GOT3 (cell line): Measurements from ENCODE around the gene CDK9.
"Not testable (repeated sequence)": the region's sequence is repeated elsewhere in the genome, so short reads cannot be mapped to it uniquely, and the experiment has no call there.

Source experiments
- DNase-seq: peaks from one replicate; lab custom pipeline; 2025; ENCODE audit warnings: mixed read lengths; lab: John Stamatoyannopoulos, UW

Gene CDK9

DNA sequence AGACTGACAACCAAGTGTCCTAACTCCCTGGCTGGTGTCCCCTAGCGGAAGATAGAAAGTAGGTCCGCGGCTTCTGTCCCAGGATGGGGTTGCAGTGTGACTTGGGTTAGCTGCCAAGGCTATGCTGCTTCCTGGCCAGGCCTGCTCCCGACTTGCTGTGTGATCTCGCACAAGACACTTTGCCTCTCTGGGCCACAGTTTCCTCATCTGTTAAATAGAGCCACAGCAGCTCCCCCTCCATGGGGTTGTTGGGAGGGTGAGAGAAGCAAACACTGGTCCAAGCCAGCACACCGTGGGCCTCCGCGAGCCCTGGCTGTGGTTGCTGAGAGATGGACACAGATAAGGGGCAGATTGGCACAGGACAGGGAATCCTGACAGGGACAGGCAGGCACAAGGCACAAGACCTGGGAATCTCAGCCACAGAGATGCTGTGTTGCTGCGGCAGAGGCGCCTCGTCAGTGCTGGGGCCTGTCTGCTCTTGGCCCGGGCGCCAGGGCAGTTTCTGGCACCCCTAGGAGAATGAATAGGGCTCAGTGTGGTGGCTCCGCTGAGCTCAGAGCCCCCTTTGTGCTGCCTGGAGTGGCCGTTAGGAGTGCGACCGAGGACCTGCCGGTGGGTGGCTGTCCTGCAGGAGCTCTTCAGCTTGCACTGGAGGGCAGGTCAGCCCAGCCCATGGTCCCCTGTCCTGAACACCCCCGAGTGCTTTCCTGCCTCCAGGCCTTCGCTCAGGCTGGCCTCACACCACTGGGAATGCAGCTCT lies 5.5 kb upstream of the CDK9 start:
- DNase-seq, result no peak

- DNase-seq, result not testable (repeated sequence)
Measured at GRCh38 chr9:127780909-127781308, 4.9 kb upstream of the CDK9 start.

GRCh38 chr9:127781806-127782205 lies 4.0 kb upstream of the CDK9 start:
- no peak for DNase-seq

- no peak for DNase-seq
Measured at GRCh38 chr9:127783111-127784008, 2.5 kb upstream of the CDK9 start.

GRCh38 chr9:127785023-127785932 lies 556 bp upstream of the CDK9 start:
- DNase-seq, result peak; percentile 30

- no peak for DNase-seq
Measured at GRCh38 chr9:127786773-127787104, 905 bp downstream of the CDK9 start.

DNA sequence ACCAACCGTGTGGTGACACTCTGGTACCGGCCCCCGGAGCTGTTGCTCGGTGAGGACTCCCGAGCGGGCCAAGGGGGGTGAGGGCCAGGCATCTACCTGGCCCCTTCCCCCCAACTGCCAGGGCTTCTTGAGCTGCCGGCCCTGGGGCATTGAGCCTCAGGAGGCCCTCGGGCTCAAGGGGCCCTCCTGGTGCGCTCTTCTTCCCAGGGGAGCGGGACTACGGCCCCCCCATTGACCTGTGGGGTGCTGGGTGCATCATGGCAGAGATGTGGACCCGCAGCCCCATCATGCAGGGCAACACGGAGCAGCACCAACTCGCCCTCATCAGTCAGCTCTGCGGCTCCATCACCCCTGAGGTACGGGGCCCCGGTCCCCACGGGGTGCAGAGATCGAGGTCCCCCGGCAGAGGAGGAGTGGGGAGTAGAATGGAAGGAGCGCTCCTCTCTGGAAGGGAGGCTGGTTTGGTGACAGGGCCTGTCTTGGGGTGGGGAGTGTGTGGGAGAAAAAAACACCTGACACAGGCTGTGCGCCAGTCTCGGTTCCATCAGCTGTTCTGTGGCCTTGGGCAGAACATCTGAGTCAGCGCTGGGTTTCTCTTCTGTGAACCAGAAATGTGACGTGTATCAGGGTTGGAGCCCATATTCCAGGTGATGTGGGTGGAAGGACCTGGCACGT lies 2.6 kb downstream of the CDK9 start:
- no peak for DNase-seq

- DNase-seq, result no peak
Measured at GRCh38 chr9:127789179-127789578, 3.3 kb downstream of the CDK9 start.

GRCh38 chr9:127790094-127790855 lies 4.4 kb downstream of the CDK9 start:
- DNase-seq, result no peak

- no peak for DNase-seq
Measured at GRCh38 chr9:127791085-127791484, 5.3 kb downstream of the CDK9 start.

GRCh38 chr9:127792417-127793031 lies 6.7 kb downstream of the CDK9 start:
- no peak for DNase-seq

DNA sequence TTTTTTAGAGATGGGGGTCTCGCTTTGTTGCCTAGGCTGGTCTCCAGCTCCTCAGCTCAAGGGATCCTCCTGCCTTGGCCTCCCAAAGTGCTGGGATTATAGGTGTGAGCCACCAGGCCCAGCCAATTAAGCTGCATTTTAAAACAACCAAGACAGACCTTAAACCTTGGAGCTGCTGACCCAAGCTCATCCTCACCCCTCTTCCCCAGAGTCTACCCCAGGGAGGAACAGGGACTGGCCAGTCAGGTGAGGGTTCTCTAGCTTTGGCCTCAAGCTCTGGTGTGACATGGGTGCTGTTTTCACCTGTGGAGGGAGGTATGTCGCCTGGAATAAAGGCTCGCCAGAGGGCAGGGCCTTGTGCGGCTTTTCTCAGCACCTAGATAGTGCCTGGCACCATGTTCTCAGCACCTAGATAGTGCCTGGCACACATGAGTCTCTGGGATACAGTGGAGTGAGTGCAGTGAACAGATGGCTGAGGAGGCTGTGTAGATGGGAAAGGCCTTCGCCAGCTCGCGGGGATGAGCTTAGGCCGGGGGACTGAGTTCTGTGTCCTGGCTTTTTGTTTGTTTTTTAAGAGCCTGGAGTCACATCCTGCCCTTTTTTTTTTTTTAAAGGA lies 7.4 kb downstream of the CDK9 start:
- no peak for DNase-seq

- no peak for DNase-seq
Measured at GRCh38 chr9:127794001-127794791, 8.4 kb downstream of the CDK9 start.

DNA sequence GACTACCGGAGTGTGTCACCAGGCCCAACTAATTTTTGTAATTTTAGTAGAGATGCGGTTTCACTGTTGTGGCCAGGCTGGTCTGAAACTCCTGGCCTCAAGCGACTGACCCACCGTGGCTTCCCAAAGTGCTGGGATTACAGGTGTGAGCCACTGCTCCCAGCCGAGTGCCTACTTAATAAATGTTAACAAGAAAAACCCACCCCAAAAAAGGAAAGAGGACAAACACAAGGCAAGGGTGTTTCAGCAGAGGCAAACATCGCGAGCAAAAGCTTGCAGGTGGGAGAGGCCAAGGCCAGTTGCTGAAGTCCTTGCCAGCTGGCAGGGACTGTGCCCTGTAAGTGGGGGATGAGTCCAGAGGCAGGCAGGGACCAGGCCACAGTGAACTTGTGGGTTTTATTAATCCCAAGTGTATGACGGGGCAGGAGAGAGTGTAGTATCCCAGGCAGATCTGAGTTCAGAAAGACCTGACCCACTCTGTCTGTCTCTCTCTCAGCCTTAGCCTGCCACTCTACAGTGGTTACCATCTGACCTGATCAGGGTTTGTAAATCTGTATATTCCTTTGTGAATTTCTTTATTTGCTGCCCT lies 10.5 kb downstream of the CDK9 start:
- no peak for DNase-seq

- DNase-seq, result no peak
Measured at GRCh38 chr9:127796852-127797370, 11.1 kb downstream of the CDK9 start.

GRCh38 chr9:127801955-127802575 lies 16.2 kb downstream of the CDK9 start:
- no peak for DNase-seq

GRCh38 chr9:127802576-127803443 lies 17.0 kb downstream of the CDK9 start, which contains the start of gene FPGS:
FPGS (plus strand) TSS chr9:127802882; CDS start chr9:127802925, 43 bp downstream.
- peak; percentile 26 for DNase-seq
